HepG2 (cell line): ENCODE data around the gene ARIH2. TPM values are rescaled to one million over a fixed set of nuclear protein-coding genes. Genes with fewer than 3 reads are reported as not detected.

Source experiments
- ATF7-NPFF ChIP-seq: sonication (generic); formaldehyde crosslinking; IDR thresholded peaks from 2 replicates; pipeline ENCODE4 v1.8.1; 2023; ENCODE audit warnings: mild to moderate bottlenecking, low read depth, missing genetic modification reagents, moderate library complexity
- CBX5 ChIP-seq: sonication (generic); formaldehyde crosslinking; IDR thresholded peaks from 2 replicates; pipeline ENCODE4 v1.4.0; 2020; ENCODE audit warnings: missing genetic modification reagents, borderline replicate concordance
- CENPX ChIP-seq: sonication (generic); formaldehyde crosslinking; IDR thresholded peaks from 2 replicates; pipeline ENCODE4 v1.9.0; 2021; ENCODE audit warnings: mild to moderate bottlenecking, missing genetic modification reagents, moderate library complexity
- FOXC1 ChIP-seq: sonication (generic); formaldehyde crosslinking; IDR thresholded peaks from 2 replicates; pipeline ENCODE4 v1.8.0; 2022; ENCODE audit warnings: mild to moderate bottlenecking, missing genetic modification reagents, borderline replicate concordance
- ISL2 ChIP-seq: sonication (generic); formaldehyde crosslinking; IDR thresholded peaks from 2 replicates; pipeline ENCODE4 v1.5.0; 2020; ENCODE audit warnings: missing genetic modification reagents
- KMT2A ChIP-seq: sonication (generic); formaldehyde crosslinking; IDR thresholded peaks from 2 replicates; pipeline ENCODE4 v1.4.0; 2020; ENCODE audit warnings: missing genetic modification reagents
- LCORL ChIP-seq, 2 experiments: fragments of 450-650 bp in 1 of 2; sonication (generic) in 1 of 2; formaldehyde crosslinking in 1 of 2; IDR thresholded peaks; 2 replicates each; pipeline versions ENCODE4 v1.5.0 to v1.6.1; 2017 to 2020; ENCODE audit warnings: antibody characterized with exemption in 1 of 2, missing genetic modification reagents in 1 of 2
- NCOA1 ChIP-seq: sonication (generic); formaldehyde crosslinking; IDR thresholded peaks from 2 replicates; pipeline ENCODE4 v1.9.0; 2021; ENCODE audit warnings: missing genetic modification reagents
- POLR2A ChIP-seq, 2 experiments: IDR thresholded peaks; 2 replicates each; pipeline ENCODE4 v1.6.1; 2011; ENCODE audit warnings: low read depth in 2 of 2, low read length in 2 of 2, mild to moderate bottlenecking in 1 of 2, moderate library complexity in 1 of 2; ENCODE audit not compliant: insufficient read depth in 1 of 2
- SIN3B ChIP-seq: fragments of 150-350 bp; IDR thresholded peaks from 2 replicates; pipeline ENCODE4 v1.6.1; 2014; ENCODE audit warnings: low read length
- SIX4 ChIP-seq: sonication (generic); formaldehyde crosslinking; IDR thresholded peaks from 2 replicates; pipeline ENCODE4 v1.4.0; 2020; ENCODE audit warnings: missing genetic modification reagents
- TBX3 ChIP-seq: fragments of 450-650 bp; IDR thresholded peaks from 2 replicates; pipeline ENCODE4 v1.6.1; 2017; ENCODE audit warnings: antibody characterized with exemption, mild to moderate bottlenecking, inconsistent platforms, borderline replicate concordance
- U2AF2 ChIP-seq: fragments of 200-400 bp; formaldehyde crosslinking; IDR thresholded peaks from 2 replicates; pipeline ENCODE4 v1.6.1; 2017; ENCODE audit warnings: low read depth, mild to moderate bottlenecking, low read length
- ZFAT ChIP-seq: sonication (generic); formaldehyde crosslinking; conservative IDR thresholded peaks from 2 replicates; pipeline ENCODE4 v1.8.1; 2023; ENCODE audit warnings: missing genetic modification reagents, inconsistent platforms
- ZNF138 ChIP-seq: sonication (generic); formaldehyde crosslinking; IDR thresholded peaks from 2 replicates; pipeline ENCODE4 v1.5.0; 2020; ENCODE audit warnings: mild to moderate bottlenecking, low read depth, missing genetic modification reagents
- ZNF556 ChIP-seq: sonication (generic); formaldehyde crosslinking; IDR thresholded peaks from 2 replicates; pipeline ENCODE4 v1.4.0; 2020; ENCODE audit warnings: mild to moderate bottlenecking, missing genetic modification reagents, borderline replicate concordance
- ZNF891 ChIP-seq: sonication (generic); formaldehyde crosslinking; IDR thresholded peaks from 2 replicates; pipeline ENCODE4 v1.5.0; 2020; ENCODE audit warnings: mild to moderate bottlenecking, missing genetic modification reagents
- ZSCAN30 ChIP-seq: sonication (generic); formaldehyde crosslinking; IDR thresholded peaks from 2 replicates; pipeline ENCODE4 v1.5.0; 2020; ENCODE audit warnings: mild to moderate bottlenecking, missing genetic modification reagents
- polyA plus RNA-seq, 8 experiments: library from polyadenylated mRNA; depleted of rRNA in 3 of 8; stranded (reverse) in 7 of 8; unstranded in 1 of 8; fragments of >200 nt; fragmentation: Illumina TruSeq in 4 of 8; extraction: Trizol in 4 of 8; gene quantifications; 2 replicates each; pipeline versions ENCODE4 v1.2.1 to v1.2.3, GENCODE V29; 2011 to 2016; ENCODE audit warnings: low read depth in 4 of 8, missing spikeins in 1 of 8, mixed read lengths in 1 of 8; ENCODE audit not compliant: insufficient read depth in 1 of 8
- total RNA-seq, 5 experiments: library from RNA; depleted of rRNA; stranded (reverse); fragments of >200 nt; fragmentation: Illumina TruSeq; extraction: Trizol; gene quantifications; 2 replicates each; pipeline ENCODE4 v1.2.3, GENCODE V29; 2016; ENCODE audit warnings: low read depth in 1 of 5
- TF ChIP-seq, protein P1 (sequence below): sonication (generic); formaldehyde crosslinking; IDR thresholded peaks from 2 replicates; pipeline ENCODE4 v1.4.0; 2020; ENCODE audit warnings: missing genetic modification reagents, borderline replicate concordance
- TF ChIP-seq, protein P2 (sequence below): sonication (generic); formaldehyde crosslinking; IDR thresholded peaks from 2 replicates; pipeline ENCODE4 v1.4.0; 2020; ENCODE audit warnings: missing genetic modification reagents
- TF ChIP-seq, protein P3 (sequence below): sonication (generic); formaldehyde crosslinking; IDR thresholded peaks from 2 replicates; pipeline ENCODE4 v1.8.0; 2022; ENCODE audit warnings: mild to moderate bottlenecking, missing genetic modification reagents, moderate library complexity
- TF ChIP-seq, protein P4 (sequence below): sonication (generic); formaldehyde crosslinking; conservative IDR thresholded peaks from 2 replicates; pipeline ENCODE4 v1.4.0; 2020; ENCODE audit warnings: missing genetic modification reagents
- TF ChIP-seq, protein P5 (sequence below): sonication (generic); formaldehyde crosslinking; IDR thresholded peaks from 2 replicates; pipeline ENCODE4 v1.9.0; 2021; ENCODE audit warnings: missing genetic modification reagents, borderline replicate concordance

ARIH2 gene
- total and polyA plus RNA-seq, 2 of the 13 experiments (the other 11 are each of a cell fraction or from before 2014, with no cell fraction given), result 64.8 to 83.3 TPM

DNA sequence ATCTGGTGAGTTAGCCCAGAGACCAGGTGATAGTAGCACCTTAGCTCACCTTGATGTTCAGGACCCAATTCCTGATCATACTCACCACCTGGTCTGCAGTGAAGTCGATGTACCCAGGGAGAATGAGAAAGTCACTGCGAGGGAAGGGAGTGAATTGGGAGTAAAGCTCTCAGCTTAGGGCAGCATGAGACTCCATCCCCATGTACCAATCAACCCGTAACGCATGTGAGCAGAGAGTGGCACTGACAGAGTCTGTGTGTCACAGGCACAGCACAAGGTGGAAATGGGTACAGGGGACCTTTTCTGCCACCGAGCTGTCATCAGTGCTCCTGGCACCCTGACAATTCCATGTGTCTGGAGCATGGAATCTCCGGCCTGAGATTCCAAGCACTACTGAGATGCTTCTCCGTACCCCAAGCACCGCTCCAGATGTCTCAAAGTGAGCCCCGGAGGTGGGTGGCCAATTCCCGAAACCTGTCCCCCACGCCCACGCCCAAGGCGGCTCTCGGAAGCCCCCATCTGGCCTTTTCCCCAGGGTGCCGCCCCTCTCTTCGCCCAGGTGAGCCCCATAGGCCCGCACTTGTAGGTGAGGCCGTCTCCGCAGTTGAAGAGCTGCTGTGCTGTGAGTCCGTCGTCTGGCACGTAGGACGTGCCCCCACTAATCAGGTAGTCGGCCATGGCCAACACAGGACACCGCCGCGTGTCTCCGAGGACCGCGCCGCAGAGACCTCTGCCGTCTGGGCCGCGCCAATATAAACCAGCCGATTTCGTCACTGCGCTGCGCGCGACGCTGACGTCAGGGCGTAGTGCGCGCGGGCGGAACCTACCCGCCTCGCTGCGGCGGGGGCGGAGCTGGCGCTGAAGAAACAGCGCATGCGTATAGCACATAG, 110.3 kb downstream of the ARIH2 start, which contains the start of gene IMPDH2 (continued):
- TF ChIP-seq ZSCAN30 (CRISPR knock-in tag), result peak; percentile 58; the same call in 1 of the 2 replicates
- no peak for TF ChIP-seq TBX3
- peak; percentile 97 for TF ChIP-seq ATF7-NPFF (CRISPR knock-in tag)
- no peak for TF ChIP-seq LCORL (IDR thresholded peaks at IDR 0.05)
- 0 out of 2 replicates have a peak, but pooled peaks have one; percentile 50 for TF ChIP-seq LCORL (CRISPR knock-in tag; IDR thresholded peaks at IDR 0.05)
- 0 out of 2 replicates have a peak, but pooled peaks have one; percentile 36 for TF ChIP-seq U2AF2
- TF ChIP-seq ZNF891, result peak; percentile 92
- TF ChIP-seq POLR2A (IDR thresholded peaks at IDR 0.05; ENCODE audit: insufficient read depth in 1 of 2, low read depth in 2 of 2, low read length in 2 of 2), result peak in 1 of 2 experiments; percentile 99; a peak in 2 of 4 replicates
- peak; percentile 67; the same call in 1 of the 2 replicates for TF ChIP-seq ISL2 (CRISPR knock-in tag)
- TF ChIP-seq SIX4 (CRISPR knock-in tag), result peak; percentile 76; the same call in 1 of the 2 replicates
- peak; percentile 81; the same call in 1 of the 2 replicates for TF ChIP-seq KMT2A (CRISPR knock-in tag)
- TF ChIP-seq, protein P1, sequence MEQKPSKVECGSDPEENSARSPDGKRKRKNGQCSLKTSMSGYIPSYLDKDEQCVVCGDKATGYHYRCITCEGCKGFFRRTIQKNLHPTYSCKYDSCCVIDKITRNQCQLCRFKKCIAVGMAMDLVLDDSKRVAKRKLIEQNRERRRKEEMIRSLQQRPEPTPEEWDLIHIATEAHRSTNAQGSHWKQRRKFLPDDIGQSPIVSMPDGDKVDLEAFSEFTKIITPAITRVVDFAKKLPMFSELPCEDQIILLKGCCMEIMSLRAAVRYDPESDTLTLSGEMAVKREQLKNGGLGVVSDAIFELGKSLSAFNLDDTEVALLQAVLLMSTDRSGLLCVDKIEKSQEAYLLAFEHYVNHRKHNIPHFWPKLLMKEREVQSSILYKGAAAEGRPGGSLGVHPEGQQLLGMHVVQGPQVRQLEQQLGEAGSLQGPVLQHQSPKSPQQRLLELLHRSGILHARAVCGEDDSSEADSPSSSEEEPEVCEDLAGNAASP, result 0 out of 2 replicates have a peak, but pooled peaks have one; percentile 43
- TF ChIP-seq, protein P2, sequence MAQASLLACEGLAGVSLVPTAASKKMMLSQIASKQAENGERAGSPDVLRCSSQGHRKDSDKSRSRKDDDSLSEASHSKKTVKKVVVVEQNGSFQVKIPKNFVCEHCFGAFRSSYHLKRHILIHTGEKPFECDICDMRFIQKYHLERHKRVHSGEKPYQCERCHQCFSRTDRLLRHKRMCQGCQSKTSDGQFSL (CRISPR knock-in tag), result 0 out of 2 replicates have a peak, but pooled peaks have one; percentile 30
- peak; percentile 91 for TF ChIP-seq CBX5 (CRISPR knock-in tag)
- no peak for TF ChIP-seq NCOA1 (CRISPR knock-in tag)
- TF ChIP-seq, protein P3, sequence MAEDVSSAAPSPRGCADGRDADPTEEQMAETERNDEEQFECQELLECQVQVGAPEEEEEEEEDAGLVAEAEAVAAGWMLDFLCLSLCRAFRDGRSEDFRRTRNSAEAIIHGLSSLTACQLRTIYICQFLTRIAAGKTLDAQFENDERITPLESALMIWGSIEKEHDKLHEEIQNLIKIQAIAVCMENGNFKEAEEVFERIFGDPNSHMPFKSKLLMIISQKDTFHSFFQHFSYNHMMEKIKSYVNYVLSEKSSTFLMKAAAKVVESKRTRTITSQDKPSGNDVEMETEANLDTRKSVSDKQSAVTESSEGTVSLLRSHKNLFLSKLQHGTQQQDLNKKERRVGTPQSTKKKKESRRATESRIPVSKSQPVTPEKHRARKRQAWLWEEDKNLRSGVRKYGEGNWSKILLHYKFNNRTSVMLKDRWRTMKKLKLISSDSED (CRISPR knock-in tag), result no peak
- TF ChIP-seq ZFAT (CRISPR knock-in tag), result no peak
- TF ChIP-seq CENPX, result no peak
- TF ChIP-seq ZNF556 (CRISPR knock-in tag), result peak; percentile 84; the same call in 1 of the 2 replicates
- TF ChIP-seq SIN3B, result 0 out of 2 replicates have a peak, but pooled peaks have one; percentile 28
- TF ChIP-seq, protein P4, sequence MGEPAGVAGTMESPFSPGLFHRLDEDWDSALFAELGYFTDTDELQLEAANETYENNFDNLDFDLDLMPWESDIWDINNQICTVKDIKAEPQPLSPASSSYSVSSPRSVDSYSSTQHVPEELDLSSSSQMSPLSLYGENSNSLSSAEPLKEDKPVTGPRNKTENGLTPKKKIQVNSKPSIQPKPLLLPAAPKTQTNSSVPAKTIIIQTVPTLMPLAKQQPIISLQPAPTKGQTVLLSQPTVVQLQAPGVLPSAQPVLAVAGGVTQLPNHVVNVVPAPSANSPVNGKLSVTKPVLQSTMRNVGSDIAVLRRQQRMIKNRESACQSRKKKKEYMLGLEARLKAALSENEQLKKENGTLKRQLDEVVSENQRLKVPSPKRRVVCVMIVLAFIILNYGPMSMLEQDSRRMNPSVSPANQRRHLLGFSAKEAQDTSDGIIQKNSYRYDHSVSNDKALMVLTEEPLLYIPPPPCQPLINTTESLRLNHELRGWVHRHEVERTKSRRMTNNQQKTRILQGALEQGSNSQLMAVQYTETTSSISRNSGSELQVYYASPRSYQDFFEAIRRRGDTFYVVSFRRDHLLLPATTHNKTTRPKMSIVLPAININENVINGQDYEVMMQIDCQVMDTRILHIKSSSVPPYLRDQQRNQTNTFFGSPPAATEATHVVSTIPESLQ (CRISPR knock-in tag), result no peak
- peak; percentile 95 for TF ChIP-seq FOXC1 (CRISPR knock-in tag)
- TF ChIP-seq, protein P5, sequence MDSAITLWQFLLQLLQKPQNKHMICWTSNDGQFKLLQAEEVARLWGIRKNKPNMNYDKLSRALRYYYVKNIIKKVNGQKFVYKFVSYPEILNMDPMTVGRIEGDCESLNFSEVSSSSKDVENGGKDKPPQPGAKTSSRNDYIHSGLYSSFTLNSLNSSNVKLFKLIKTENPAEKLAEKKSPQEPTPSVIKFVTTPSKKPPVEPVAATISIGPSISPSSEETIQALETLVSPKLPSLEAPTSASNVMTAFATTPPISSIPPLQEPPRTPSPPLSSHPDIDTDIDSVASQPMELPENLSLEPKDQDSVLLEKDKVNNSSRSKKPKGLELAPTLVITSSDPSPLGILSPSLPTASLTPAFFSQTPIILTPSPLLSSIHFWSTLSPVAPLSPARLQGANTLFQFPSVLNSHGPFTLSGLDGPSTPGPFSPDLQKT (CRISPR knock-in tag), result peak; percentile 67; the same call in 1 of the 2 replicates
- TF ChIP-seq ZNF138 (CRISPR knock-in tag), result 0 out of 2 replicates have a peak, but pooled peaks have one; percentile 55
